Adrenal gland (tissue), 12 donors: Measurements from ENCODE around the gene TREH. TPM values are rescaled to one million over a fixed set of nuclear protein-coding genes. Genes with fewer than 3 reads are reported as not detected.

Experiments
- DNase-seq, 7 donors: peaks; one replicate each; pipeline ENCODE4 v3.0.0-alpha.2; 2019 to 2020
- H3K27ac ChIP-seq, 5 donors: fragments of 200-600 bp; sonication (generic) in 4 of 5; 1 replicate in 3 of 5; 2 replicates in 2 of 5; pipeline versions ENCODE4 v1.5.1 to v1.8.0; 2016 to 2020; ENCODE audit warnings: mild to moderate bottlenecking in 1 of 5
- H3K27me3 ChIP-seq: fragments of 200-600 bp; 2 replicates; pipeline ENCODE4 v1.8.0; 2021
- H3K36me3 ChIP-seq, 2 donors: fragments of 200-600 bp; replicated peaks in 1 of 2; 1 replicate in 1 of 2; 2 replicates in 1 of 2; pipeline versions ENCODE4 v1.5.1 to v1.8.0; 2018 to 2022
- H3K4me1 ChIP-seq, 2 donors: fragments of 200-600 bp; replicated peaks in 1 of 2; 1 replicate in 1 of 2; 2 replicates in 1 of 2; pipeline versions ENCODE4 v1.5.1 to v1.8.0; 2018 to 2021
- H3K4me3 ChIP-seq, 4 donors: fragments of 200-600 bp; sonication (generic) in 3 of 4; one replicate each; pipeline ENCODE4 v1.5.1; 2016 to 2018
- H3K9me3 ChIP-seq, 3 donors: fragments of 200-600 bp; sonication (generic) in 1 of 3; replicated peaks in 1 of 3; 1 replicate in 2 of 3; 2 replicates in 1 of 3; pipeline versions ENCODE4 v1.5.1 to v1.8.0; 2016 to 2021
- CTCF ChIP-seq, 6 experiments: fragments of 450-650 bp in 4 of 6; fragments of 200-600 bp in 2 of 6; sonication (generic) in 1 of 6; IDR thresholded peaks; 1 replicate in 5 of 6; 2 replicates in 1 of 6; pipeline versions ENCODE4 v1.5.1 to v1.8.0; 2016 to 2021; ENCODE audit warnings: antibody characterized with exemption in 6 of 6, mild to moderate bottlenecking in 2 of 6, moderate library complexity in 1 of 6
- POLR2A ChIP-seq, 2 donors: fragments of 450-650 bp; IDR thresholded peaks; one replicate each; pipeline ENCODE4 v1.6.1; 2017; ENCODE audit warnings: antibody characterized with exemption in 2 of 2, mild to moderate bottlenecking in 2 of 2, moderate library complexity in 1 of 2
- WGBS, 4 donors: extraction: QIAGEN DNeasy Blood & Tissue Kit in 2 of 4; methylation state at CpG; one replicate each; pipeline versions ENCODE4 v1.1.5 to v1.1.7; 2013 to 2017; 5-methylcytosine and 5-hydroxymethylcytosine counted together
- intact Hi-C, 2 donors: fragments of 100-400 bp; cut with DNase I; formaldehyde crosslinking; loops; one replicate each; pipeline versions ENCODE4 v1.14.1 to v1.15.0; 2022 to 2023
- polyA plus RNA-seq, 3 donors: library from polyadenylated mRNA; stranded (reverse); fragments of 200-250 nt in 2 of 3; fragments of 350-450 nt in 1 of 3; fragmentation: Illumina TruSeq in 1 of 3; extraction: RNeasy Lipid Tissue Mini Kit (QIAGEN cat#74804) in 1 of 3; gene quantifications; one replicate each; pipeline ENCODE4 v1.2.3, GENCODE V29; 2013 to 2014
- total RNA-seq, 9 donors: library from RNA; depleted of rRNA in 4 of 9; stranded (reverse); fragments of >200 nt in 4 of 9; fragments of 120-200 nt in 1 of 9; fragmentation: NEBNext Ultra II Directional in 1 of 9; extraction: Animal tissue kit (Norgen Biotek cat#: 25700) in 1 of 9; gene quantifications; one replicate each; pipeline versions ENCODE4 v1.1.0 to v1.2.4, GENCODE V29; 2013 to 2023
- donor health status: healthy with polysubstance abuse.
- donor health status: Bipolar disorder and iron deficiency.
- donor health status: DM: yes; HTN: yes; CAD: no.
- donor health status: DM: no; HTN: no; CAD: no.
- donor health status: DM: no; HTN: no; CAD: no.
- donor health status: DM: yes; HTN: yes; CAD: no.

TREH gene
- total and polyA plus RNA-seq, 12 donors = 3.0 to 5.1 TPM; not detected in 10

- Histone ChIP-seq H3K27ac (no peak overlapping the region), H3K4me3 (no peak overlapping the region), H3K4me1 (no peaks in the 10 kb centered on the region), H3K36me3 (peaks cover 0 to 92% of the 10 kb centered on the region in 2 donors), H3K27me3 (no peaks in the 10 kb centered on the region), H3K9me3 (no peaks in the 10 kb centered on the region)
- intact Hi-C loops = no loop called here
- TF ChIP-seq POLR2A (IDR thresholded peaks at IDR 0.05) (no peak), CTCF (IDR thresholded peaks at IDR 0.05) (no peak)
- DNase-seq = no peak
- WGBS, 4 donors = 85 to 96% (median 88%) methylated on average over 3 of the region's 3 CpGs
Observed at GRCh38 chr11:118651820-118652219, 27.6 kb downstream of the TREH start.

GRCh38 chr11:118650366-118650765 lies 29.1 kb downstream of the TREH start:
- Histone ChIP-seq H3K27me3 (no peaks in the 10 kb centered on the region), H3K36me3 (peaks cover 0 to 92% of the 10 kb centered on the region in 2 donors), H3K4me3 (no peak overlapping the region), H3K27ac (no peak overlapping the region), H3K4me1 (no peaks in the 10 kb centered on the region), H3K9me3 (no peaks in the 10 kb centered on the region)
- no peak for DNase-seq
- 92 to 96% (median 94%) methylated on average over 6 to 8 of the region's 8 CpGs for WGBS, 4 donors
- TF ChIP-seq POLR2A (IDR thresholded peaks at IDR 0.05) (no peak), CTCF (IDR thresholded peaks at IDR 0.05) (no peak)
- intact Hi-C loops = no loop called here

GRCh38 chr11:118649941-118650340 lies 29.5 kb downstream of the TREH start:
- H3K36me3 ChIP-seq = peaks cover 0 to 92% of the 10 kb centered on the region in 2 donors
- no peaks in the 10 kb centered on the region for H3K27me3 ChIP-seq
- H3K4me3 ChIP-seq = no peak overlapping the region
- WGBS, 4 donors = 88 to 94% (median 93%) methylated on average over 8 to 10 of the region's 10 CpGs
- TF ChIP-seq POLR2A (IDR thresholded peaks at IDR 0.05) = no peak
- no peak for TF ChIP-seq CTCF (IDR thresholded peaks at IDR 0.05)
- no peak overlapping the region for H3K27ac ChIP-seq
- H3K4me1 ChIP-seq = no peaks in the 10 kb centered on the region
- no peak for DNase-seq
- intact Hi-C loops = no loop called here
- H3K9me3 ChIP-seq = no peaks in the 10 kb centered on the region

- intact Hi-C loops = no loop called here
- Histone ChIP-seq H3K9me3 (no peaks in the 10 kb centered on the region), H3K4me1 (peaks cover 3 to 4% of the 10 kb centered on the region in 2 donors), H3K27ac (no peak overlapping the region), H3K36me3 (peaks cover 0 to 91% of the 10 kb centered on the region in 2 donors), H3K4me3 (no peak overlapping the region), H3K27me3 (no peaks in the 10 kb centered on the region)
- DNase-seq = no peak
- 83 to 91% (median 89%) methylated on average over 5 of the region's 5 CpGs for WGBS, 4 donors
- no peak for TF ChIP-seq POLR2A (IDR thresholded peaks at IDR 0.05)
- no peak for TF ChIP-seq CTCF (IDR thresholded peaks at IDR 0.05)
Observed at GRCh38 chr11:118648291-118648690, 31.2 kb downstream of the TREH start.
